ENCODE results near the gene ZNF230.

DNA sequence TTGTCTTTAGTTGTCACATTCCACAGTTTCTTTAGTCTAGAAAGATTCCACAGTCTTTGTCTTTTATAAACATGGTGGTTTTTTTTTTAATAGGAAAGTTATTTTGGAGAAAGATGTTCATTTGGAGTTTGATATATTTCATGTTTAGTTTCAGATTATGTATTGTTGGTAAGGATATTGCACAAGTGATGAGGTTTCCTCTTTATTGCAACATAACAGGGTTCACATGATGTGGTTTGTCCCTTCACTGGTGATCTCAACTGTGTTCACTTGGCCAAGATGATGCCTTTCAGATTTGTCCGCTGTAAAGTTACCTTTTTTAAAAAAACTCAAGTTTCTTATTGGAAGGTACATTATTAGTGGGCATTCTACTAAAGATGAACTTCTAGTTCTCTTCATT is 3.2 kb downstream of the ZNF230 start:
- no peak for TF ChIP-seq CTCF (IDR thresholded peaks at IDR 0.05; ENCODE audit: borderline replicate concordance, extremely low read depth, low read length, poor library complexity, severe bottlenecking)
- TF ChIP-seq EZH2 (IDR thresholded peaks at IDR 0.05; ENCODE audit: borderline replicate concordance, low read depth, low read length, severe bottlenecking), result no peak

All from DND-41 (cell line).